Activated naive CD8-positive, alpha-beta T cell treated with anti-CD3 and anti-CD28 coated beads for 36 hours (primary cell): ENCODE measurements around the gene LDHAL6B. TPM values are rescaled to one million over a fixed set of nuclear protein-coding genes. Genes with fewer than 3 reads are reported as not detected.
"Not testable (repeated sequence)": the region's sequence is repeated elsewhere in the genome, so short reads cannot be mapped to it uniquely, and the experiment has no call there.

ENCODE experiments used
- DNase-seq: peaks from one replicate; pipeline ENCODE4 v3.0.0; 2021
- H3K27ac Mint-ChIP-seq: one replicate; pipeline ENCODE4 v1.8.0; 2022; ENCODE audit warnings: mild to moderate bottlenecking, moderate library complexity, mixed read lengths
- H3K27me3 Mint-ChIP-seq: one replicate; pipeline ENCODE4 v1.8.0; 2022; ENCODE audit warnings: mild to moderate bottlenecking, mixed read lengths
- H3K36me3 Mint-ChIP-seq: one replicate; pipeline ENCODE4 v1.8.0; 2021; ENCODE audit warnings: mild to moderate bottlenecking, mixed read lengths
- H3K4me1 Mint-ChIP-seq: one replicate; pipeline ENCODE4 v1.8.0; 2021; ENCODE audit warnings: mixed read lengths
- H3K4me3 Mint-ChIP-seq: one replicate; pipeline ENCODE4 v1.8.0; 2022; ENCODE audit warnings: mild to moderate bottlenecking, moderate library complexity, mixed read lengths
- H3K9me3 Mint-ChIP-seq: one replicate; pipeline ENCODE4 v1.8.0; 2022; ENCODE audit warnings: mixed read lengths
- total RNA-seq, 2 experiments: library from RNA; stranded (reverse); gene quantifications; one replicate each; pipeline ENCODE4 v1.2.3, GENCODE V29; 2021

Gene LDHAL6B
- total RNA-seq, result not detected

GRCh38 chr15:59206623-59207183 is at the start of gene LDHAL6B:
Gene LDHAL6B (plus strand): TSS chr15:59206843. CDS start chr15:59206941, 98 bp downstream.
- DNase-seq, result no peak
- Mint-ChIP-seq H3K4me1 (no peaks in the 10 kb centered on the region), H3K4me3 (no peak within 1 kb of the TSS), H3K27me3 (peaks cover under 1% of the 10 kb centered on the region), H3K9me3 (no peaks in the 10 kb centered on the region), H3K36me3 (peaks cover 7% of the 10 kb centered on the region), H3K27ac (no peak within 1 kb of the TSS)

GRCh38 chr15:59157396-59157795 is 49.2 kb upstream of the LDHAL6B start:
- H3K4me1 Mint-ChIP-seq, result no peaks in the 10 kb centered on the region
- no peaks in the 10 kb centered on the region for H3K9me3 Mint-ChIP-seq
- no peaks in the 10 kb centered on the region for H3K27me3 Mint-ChIP-seq
- DNase-seq, result no peak
- H3K27ac Mint-ChIP-seq, result no peak overlapping the region
- no peak overlapping the region for H3K4me3 Mint-ChIP-seq
- no peaks in the 10 kb centered on the region for H3K36me3 Mint-ChIP-seq

GRCh38 chr15:59157840-59158700 is 48.6 kb upstream of the LDHAL6B start:
- no peaks in the 10 kb centered on the region for H3K27me3 Mint-ChIP-seq
- no peak overlapping the region for H3K27ac Mint-ChIP-seq
- H3K36me3 Mint-ChIP-seq, result no peaks in the 10 kb centered on the region
- no peak for DNase-seq
- H3K4me3 Mint-ChIP-seq, result no peak overlapping the region
- no peaks in the 10 kb centered on the region for H3K9me3 Mint-ChIP-seq
- H3K4me1 Mint-ChIP-seq, result no peaks in the 10 kb centered on the region

GRCh38 chr15:59158701-59159034 is 48.0 kb upstream of the LDHAL6B start:
- Mint-ChIP-seq H3K36me3 (no peaks in the 10 kb centered on the region), H3K9me3 (no peaks in the 10 kb centered on the region), H3K27ac (no peak overlapping the region), H3K4me1 (no peaks in the 10 kb centered on the region), H3K4me3 (no peak overlapping the region), H3K27me3 (no peaks in the 10 kb centered on the region)
- DNase-seq, result no peak

GRCh38 chr15:59159210-59159609 is 47.4 kb upstream of the LDHAL6B start:
- H3K9me3 Mint-ChIP-seq, result no peaks in the 10 kb centered on the region
- no peaks in the 10 kb centered on the region for H3K36me3 Mint-ChIP-seq
- no peak overlapping the region for H3K4me3 Mint-ChIP-seq
- H3K4me1 Mint-ChIP-seq, result no peaks in the 10 kb centered on the region
- H3K27me3 Mint-ChIP-seq, result no peaks in the 10 kb centered on the region
- DNase-seq, result no peak
- H3K27ac Mint-ChIP-seq, result no peak overlapping the region

- Mint-ChIP-seq H3K27me3 (no peaks in the 10 kb centered on the region), H3K9me3 (no peaks in the 10 kb centered on the region), H3K4me3 (no peak overlapping the region), H3K4me1 (no peaks in the 10 kb centered on the region), H3K27ac (no peak overlapping the region), H3K36me3 (no peaks in the 10 kb centered on the region)
- peak; percentile 28 for DNase-seq
Observed at GRCh38 chr15:59160880-59161593, 45.6 kb upstream of the LDHAL6B start.

- not testable (repeated sequence) for H3K4me3 Mint-ChIP-seq, H3K27me3 Mint-ChIP-seq, H3K27ac Mint-ChIP-seq
Observed at GRCh38 chr15:59162080-59162479, 44.6 kb upstream of the LDHAL6B start.

GRCh38 chr15:59165726-59166125 is 40.9 kb upstream of the LDHAL6B start:
- Mint-ChIP-seq H3K4me1 (peaks cover 9% of the 10 kb centered on the region), H3K27ac (no peak overlapping the region), H3K4me3 (no peak overlapping the region), H3K36me3 (no peaks in the 10 kb centered on the region), H3K9me3 (no peaks in the 10 kb centered on the region), H3K27me3 (no peaks in the 10 kb centered on the region)
- no peak for DNase-seq

More at GRCh38 chr15:59162080-59162479, 44.6 kb upstream of the LDHAL6B start:
- not testable (repeated sequence) for DNase-seq, H3K36me3 Mint-ChIP-seq, H3K9me3 Mint-ChIP-seq, H3K4me1 Mint-ChIP-seq

- Mint-ChIP-seq H3K27ac (no peak overlapping the region), H3K4me1 (peaks cover 9% of the 10 kb centered on the region), H3K36me3 (no peaks in the 10 kb centered on the region), H3K4me3 (no peak overlapping the region), H3K9me3 (no peaks in the 10 kb centered on the region), H3K27me3 (no peaks in the 10 kb centered on the region)
- DNase-seq, result no peak
Observed at GRCh38 chr15:59166166-59166565, 40.5 kb upstream of the LDHAL6B start.

GRCh38 chr15:59166601-59167265 is 39.9 kb upstream of the LDHAL6B start:
- Mint-ChIP-seq H3K27me3 (no peaks in the 10 kb centered on the region), H3K27ac (no peak overlapping the region), H3K9me3 (no peaks in the 10 kb centered on the region), H3K36me3 (no peaks in the 10 kb centered on the region), H3K4me3 (no peak overlapping the region), H3K4me1 (peaks cover 9% of the 10 kb centered on the region)
- no peak for DNase-seq

GRCh38 chr15:59168536-59168935 is 38.1 kb upstream of the LDHAL6B start:
- Mint-ChIP-seq H3K9me3 (no peaks in the 10 kb centered on the region), H3K36me3 (no peaks in the 10 kb centered on the region), H3K4me3 (no peak overlapping the region), H3K27me3 (no peaks in the 10 kb centered on the region), H3K27ac (no peak overlapping the region), H3K4me1 (peaks cover 9% of the 10 kb centered on the region)
- DNase-seq, result no peak

- Mint-ChIP-seq H3K4me1 (peaks cover 9% of the 10 kb centered on the region), H3K27ac (peak overlapping the region; percentile 65), H3K27me3 (no peaks in the 10 kb centered on the region), H3K9me3 (no peaks in the 10 kb centered on the region), H3K36me3 (peaks cover 2% of the 10 kb centered on the region), H3K4me3 (no peak overlapping the region)
- no peak for DNase-seq
Observed at GRCh38 chr15:59169251-59169708, 37.4 kb upstream of the LDHAL6B start.

- Mint-ChIP-seq H3K36me3 (peaks cover 2% of the 10 kb centered on the region), H3K27me3 (peaks cover 3% of the 10 kb centered on the region), H3K9me3 (no peaks in the 10 kb centered on the region), H3K4me3 (no peak overlapping the region), H3K4me1 (peaks cover 9% of the 10 kb centered on the region), H3K27ac (no peak overlapping the region)
- no peak for DNase-seq
Observed at GRCh38 chr15:59170295-59171066, 36.2 kb upstream of the LDHAL6B start.

- Mint-ChIP-seq H3K36me3 (peaks cover 2% of the 10 kb centered on the region), H3K4me3 (no peak overlapping the region)
- DNase-seq, result no peak
Observed at GRCh38 chr15:59171067-59171397, 35.6 kb upstream of the LDHAL6B start.

More at GRCh38 chr15:59171067-59171397, 35.6 kb upstream of the LDHAL6B start:
- Mint-ChIP-seq H3K4me1 (peaks cover 9% of the 10 kb centered on the region), H3K27ac (no peak overlapping the region), H3K27me3 (peaks cover 6% of the 10 kb centered on the region), H3K9me3 (no peaks in the 10 kb centered on the region)
